ENCODE data around the gene SLC25A38. TPM values are rescaled to one million over a fixed set of nuclear protein-coding genes. Genes with fewer than 3 reads are reported as not detected.

Gene SLC25A38
- total RNA-seq, 1 donor from 2014 or later = 38.2 TPM

GRCh38 chr3:39443530-39443929, 60.4 kb downstream of the SLC25A38 start:
- Mint-ChIP-seq H3K4me1 (no peaks in the 10 kb centered on the region), H3K4me3 (no peak overlapping the region), H3K27me3 (peaks cover 8% of the 10 kb centered on the region), H3K36me3 (ENCODE audit: low read depth) (no peaks in the 10 kb centered on the region), H3K27ac (no peak overlapping the region), H3K9me3 (no peaks in the 10 kb centered on the region)
- DNase-seq = no peak
- intact Hi-C loops (cut with micrococcal nuclease) = no loop called here

DNA sequence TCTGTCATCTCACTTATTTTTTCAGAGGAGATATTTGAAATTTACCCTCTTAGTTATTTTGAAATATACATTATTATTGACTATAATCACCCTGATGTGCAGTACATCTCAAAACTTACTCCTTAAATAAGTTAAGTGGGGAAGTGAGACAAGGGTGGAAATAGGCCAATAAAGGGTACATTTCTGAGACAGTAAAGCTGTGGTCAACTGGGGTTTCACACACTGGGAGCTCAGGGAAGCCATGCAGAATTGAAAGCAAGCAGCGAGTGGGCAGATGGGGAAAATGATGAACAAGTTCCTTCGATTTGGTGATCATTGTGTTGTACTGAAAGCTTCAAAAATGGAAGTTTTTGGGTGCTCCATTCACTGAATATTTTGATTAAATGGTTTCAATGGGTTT, 62.8 kb downstream of the SLC25A38 start:
- intact Hi-C loops (cut with micrococcal nuclease) = loop anchor here (5.0 kb wide), 1 partner anchor 546 kb away; no protein-coding TSS in a partner anchor
- peaks cover 11% of the 10 kb centered on the region for H3K27me3 Mint-ChIP-seq
- H3K4me1 Mint-ChIP-seq = no peaks in the 10 kb centered on the region
- no peaks in the 10 kb centered on the region for H3K36me3 Mint-ChIP-seq (ENCODE audit: low read depth)
- no peak for DNase-seq
- H3K27ac Mint-ChIP-seq = no peak overlapping the region
- H3K4me3 Mint-ChIP-seq = no peak overlapping the region
- H3K9me3 Mint-ChIP-seq = no peaks in the 10 kb centered on the region

- intact Hi-C loops (cut with micrococcal nuclease) = loop anchor here (5.0 kb wide), 1 partner anchor 546 kb away; no protein-coding TSS in a partner anchor
These were observed 63.3 kb downstream of the SLC25A38 start for GRCh38 chr3:39446444-39446843.

More at GRCh38 chr3:39446444-39446843, 63.3 kb downstream of the SLC25A38 start:
- Mint-ChIP-seq H3K36me3 (ENCODE audit: low read depth) (no peaks in the 10 kb centered on the region), H3K27me3 (peaks cover 13% of the 10 kb centered on the region), H3K27ac (no peak overlapping the region), H3K4me3 (no peak overlapping the region), H3K9me3 (no peaks in the 10 kb centered on the region), H3K4me1 (no peaks in the 10 kb centered on the region)
- no peak for DNase-seq

Other genes with a start within 250 kb of the SLC25A38 start
- gene CSRNP1, start 229.8 kb upstream of the SLC25A38 start, total RNA-seq = 40.5 and 43.1 TPM in 2 replicates
- gene XIRP1, start 190.8 kb upstream of the SLC25A38 start, total RNA-seq = 2.7 and 2.9 TPM in 2 replicates
- 0.19 and 0.21 TPM in 2 replicates for gene CX3CR1, start 103.3 kb upstream of the SLC25A38 start, total RNA-seq
- gene CCR8, start 53.7 kb upstream of the SLC25A38 start, total RNA-seq = 5.7 and 7.5 TPM in 2 replicates
- gene RPSA, start 23.4 kb downstream of the SLC25A38 start, total RNA-seq = 1,932 and 1,935 TPM in 2 replicates
- gene MOBP, start 84.3 kb downstream of the SLC25A38 start, total RNA-seq = not detected in 2 replicates

Data from activated CD4-positive, alpha-beta T cell treated with anti-CD3 and anti-CD28 coated beads, Interleukin-2, amount 10 ng/mL, durations not matched to agents 24 days and 14 days (primary cell).